Measurements from ENCODE around the gene CFAP91. TPM values are rescaled to one million over a fixed set of nuclear protein-coding genes. Genes with fewer than 3 reads are reported as not detected.

CFAP91 gene
- polyA plus RNA-seq, 1 donor from 2014 or later: 14.2 TPM

GRCh38 chr3:119751423-119751822, 48.6 kb downstream of the CFAP91 start:
- no peaks in the 10 kb centered on the region for H3K9me2 ChIP-seq (ENCODE audit: insufficient read depth, low read length)
- H4K20me1 ChIP-seq (ENCODE audit: insufficient read depth): no peaks in the 10 kb centered on the region
- no peak overlapping the region for H3K4me2 ChIP-seq (ENCODE audit: low read length)
- H3F3A ChIP-seq (ENCODE audit: insufficient read depth, low read length, poor library complexity, severe bottlenecking): no peaks in the 10 kb centered on the region
- H3K4me3 ChIP-seq (ENCODE audit: low read length): no peak overlapping the region
- H3K27me3 ChIP-seq (ENCODE audit: insufficient read depth, low read depth, low read length): no peaks in the 10 kb centered on the region
- H3K79me2 ChIP-seq (replicated peaks; ENCODE audit: insufficient read depth, low read length): no peaks in the 10 kb centered on the region
- H3K9ac ChIP-seq (ENCODE audit: low read length): no peak overlapping the region
- H3K27ac ChIP-seq (ENCODE audit: low read length): no peak overlapping the region
- no peak overlapping the region for H2AFZ ChIP-seq (ENCODE audit: low read depth, low read length)
- no peak for TF ChIP-seq EP300 (conservative IDR thresholded peaks at IDR 0.05; ENCODE audit: poor library complexity, severe bottlenecking)
- TF ChIP-seq TAF1 (IDR thresholded peaks at IDR 0.05; ENCODE audit: low read depth): no peak
- no peak for TF ChIP-seq EZH2 (IDR thresholded peaks at IDR 0.05; ENCODE audit: borderline replicate concordance, insufficient read depth, low read length, poor library complexity, severe bottlenecking)
- TF ChIP-seq SMC3 (conservative IDR thresholded peaks at IDR 0.05; ENCODE audit: poor library complexity): no peak
- TF ChIP-seq CTCF (IDR thresholded peaks at IDR 0.05; ENCODE audit: poor library complexity, severe bottlenecking): no peak
- TF ChIP-seq RAD21 (conservative IDR thresholded peaks at IDR 0.05): no peak
- no peak for TF ChIP-seq REST (IDR thresholded peaks at IDR 0.05; ENCODE audit: borderline replicate concordance)
- no peak for TF ChIP-seq MXI1 (conservative IDR thresholded peaks at IDR 0.05; ENCODE audit: poor library complexity, severe bottlenecking)
- TF ChIP-seq POLR2AphosphoS5 (IDR thresholded peaks at IDR 0.05): no peak
- no peaks in the 10 kb centered on the region for H3K9me3 ChIP-seq (ENCODE audit: low read length)
- H3K36me3 ChIP-seq (ENCODE audit: insufficient read depth, low read length): peaks cover 5% of the 10 kb centered on the region

Other genes starting within 250 kb of the CFAP91 start
- 21.1 and 31.6 TPM in 2 replicates for gene TMEM39A, start 239.4 kb upstream of the CFAP91 start, polyA plus RNA-seq
- gene POGLUT1, start 234.1 kb upstream of the CFAP91 start, polyA plus RNA-seq: 26.9 and 27.2 TPM in 2 replicates
- 109 and 110 TPM in 2 replicates for gene TIMMDC1, start 204.5 kb upstream of the CFAP91 start, polyA plus RNA-seq
- gene CD80, start 143.4 kb upstream of the CFAP91 start, polyA plus RNA-seq: not detected in 2 replicates
- 0.07 and 0.94 TPM in 2 replicates for gene ADPRH, start 123.5 kb upstream of the CFAP91 start, polyA plus RNA-seq
- not detected in 2 replicates for gene PLA1A, start 105.1 kb upstream of the CFAP91 start, polyA plus RNA-seq
- gene POPDC2, start 42.4 kb upstream of the CFAP91 start, polyA plus RNA-seq: 3.4 and 10.3 TPM in 2 replicates
- gene COX17, start 25.6 kb upstream of the CFAP91 start, polyA plus RNA-seq: 49.4 and 74.7 TPM in 2 replicates
- gene NR1I2, start 79.1 kb downstream of the CFAP91 start, polyA plus RNA-seq: 0.53 and 0.72 TPM in 2 replicates